H1 (cell line): ENCODE measurements around the gene SEMA3E. TPM values are rescaled to one million over a fixed set of nuclear protein-coding genes. Genes with fewer than 3 reads are reported as not detected.
A peak's percentile ranks its signal among the peaks of the same experiment; 100 is the strongest.

Experiments
- CTCF ChIA-PET: fragments of 300-600 bp; sonication (Branson Sonifier 250); formaldehyde crosslinking; loops from one replicate; lab custom pipeline; 2021; ENCODE audit not compliant: partially characterized antibody; lab: Charles Lee
- POLR2A ChIA-PET: fragments of 300-600 bp; sonication (Branson Sonifier 250); formaldehyde crosslinking; loops from one replicate; lab custom pipeline; 2021; ENCODE audit warnings: inconsistent platforms; ENCODE audit not compliant: partially characterized antibody; lab: Charles Lee
- DNase-seq, 2 experiments: peaks; one replicate each; pipeline versions ENCODE4 v3.0.0 to v3.0.0-alpha.2; 2010 to 2022; ENCODE audit warnings: low spot score in 2 of 2, low read depth in 1 of 2, mixed read lengths in 1 of 2
- FAIRE-seq: peaks from 2 replicates; lab custom pipeline; 2011; peaks lifted over from hg19 to GRCh38; lab: Jason Lieb, UNC
- H2AFZ ChIP-seq: 2 replicates; pipeline ENCODE4 v1.8.1; 2012; ENCODE audit warnings: low read length, inconsistent platforms
- H2AK5ac ChIP-seq: 2 replicates; pipeline ENCODE4 v1.6.1; 2013; ENCODE audit warnings: low read depth, low read length
- H2BK120ac ChIP-seq: replicated peaks from 2 replicates; pipeline ENCODE3; 2013; ENCODE audit warnings: low read depth, low read length, inconsistent platforms
- H2BK12ac ChIP-seq: 2 replicates; pipeline ENCODE4 v1.6.1; 2013; ENCODE audit warnings: low read depth, low read length
- H2BK15ac ChIP-seq: 2 replicates; pipeline ENCODE4 v1.6.1; 2013; ENCODE audit warnings: low read length
- H2BK20ac ChIP-seq: 2 replicates; pipeline ENCODE4 v1.6.1; 2013; ENCODE audit warnings: low read length
- H2BK5ac ChIP-seq: 2 replicates; pipeline ENCODE4 v1.6.1; 2013; ENCODE audit warnings: low read depth, low read length
- H3K14ac ChIP-seq: 2 replicates; pipeline ENCODE4 v1.6.1; 2013; ENCODE audit warnings: inconsistent platforms; ENCODE audit not compliant: insufficient read length
- H3K18ac ChIP-seq: 2 replicates; pipeline ENCODE4 v1.6.1; 2013; ENCODE audit warnings: low read length; ENCODE audit errors: extremely low read depth
- H3K23ac ChIP-seq: 2 replicates; pipeline ENCODE4 v1.6.1; 2013; ENCODE audit warnings: inconsistent platforms; ENCODE audit not compliant: insufficient read length
- H3K23me2 ChIP-seq: 2 replicates; pipeline ENCODE4 v1.6.1; 2013; ENCODE audit warnings: low read depth, low read length
- H3K27ac ChIP-seq: 2 replicates; pipeline ENCODE4 v1.6.1; 2011; ENCODE audit warnings: low read depth, low read length, inconsistent platforms
- H3K27me3 ChIP-seq, 4 experiments: replicated peaks in 1 of 4; 1 replicate in 1 of 4; 2 replicates in 3 of 4; pipeline versions ENCODE4 v1.6.1 to v1.8.1; 2011 to 2013; ENCODE audit warnings: low read length in 3 of 4, mild to moderate bottlenecking in 3 of 4, inconsistent platforms in 2 of 4, mixed read lengths in 2 of 4, moderate library complexity in 1 of 4; ENCODE audit not compliant: control insufficient read depth in 3 of 4, insufficient read depth in 3 of 4; ENCODE audit errors: extremely low read depth in 1 of 4
- H3K36me3 ChIP-seq, 4 experiments: 2 replicates each; pipeline versions ENCODE4 v1.6.1 to v1.8.1; 2011 to 2013; ENCODE audit warnings: mild to moderate bottlenecking in 4 of 4, low read length in 3 of 4, moderate library complexity in 2 of 4, control low read depth in 1 of 4, inconsistent platforms in 1 of 4; ENCODE audit not compliant: insufficient read depth in 4 of 4, control insufficient read depth in 2 of 4
- H3K4ac ChIP-seq: replicated peaks from 2 replicates; pipeline ENCODE3; 2013; ENCODE audit warnings: low read length, low read depth, mixed read lengths, inconsistent platforms; ENCODE audit not compliant: insufficient read length
- H3K4me1 ChIP-seq, 4 experiments: replicated peaks in 1 of 4; 1 replicate in 1 of 4; 2 replicates in 3 of 4; pipeline versions ENCODE4 v1.6.1 to v1.8.1; 2011 to 2013; ENCODE audit warnings: low read length in 3 of 4, inconsistent platforms in 2 of 4, mixed read lengths in 1 of 4; ENCODE audit not compliant: insufficient read depth in 4 of 4, control insufficient read depth in 3 of 4
- H3K4me2 ChIP-seq, 2 experiments: 2 replicates each; pipeline versions ENCODE4 v1.6.1 to v1.8.1; 2011 to 2013; ENCODE audit warnings: low read depth in 2 of 2, low read length in 2 of 2, control low read depth in 1 of 2, inconsistent platforms in 1 of 2, mild to moderate bottlenecking in 1 of 2; ENCODE audit not compliant: insufficient read depth in 1 of 2
- H3K4me3 ChIP-seq, 4 experiments: fragments of 200-600, 300-600 bp in 1 of 4; sonication (generic), shearing (Covaris generic), sonication (Bioruptor Twin) in 1 of 4; 2 replicates each; pipeline versions ENCODE4 v1.5.1 to v1.8.1; 2011 to 2016; ENCODE audit warnings: low read length in 4 of 4, low read depth in 3 of 4, control low read depth in 2 of 4, inconsistent platforms in 2 of 4, mild to moderate bottlenecking in 2 of 4, mixed read lengths in 1 of 4, moderate library complexity in 1 of 4; ENCODE audit not compliant: insufficient read depth in 2 of 4; ENCODE audit errors: extremely low read depth in 1 of 4
- H3K56ac ChIP-seq: replicated peaks from 2 replicates; pipeline ENCODE3; 2013; ENCODE audit warnings: low read depth, mild to moderate bottlenecking, mixed read lengths, low read length, inconsistent platforms; ENCODE audit not compliant: insufficient read length
- H3K79me1 ChIP-seq: 2 replicates; pipeline ENCODE4 v1.6.1; 2013; ENCODE audit warnings: low read depth, low read length, control low read depth
- H3K79me2 ChIP-seq, 2 experiments: 2 replicates each; pipeline versions ENCODE4 v1.6.1 to v1.8.1; 2012 to 2013; ENCODE audit warnings: low read length in 2 of 2, mild to moderate bottlenecking in 2 of 2, inconsistent platforms in 1 of 2; ENCODE audit not compliant: insufficient read depth in 2 of 2, control insufficient read depth in 1 of 2
- H3K9ac ChIP-seq, 4 experiments: replicated peaks in 1 of 4; 1 replicate in 1 of 4; 2 replicates in 3 of 4; pipeline versions ENCODE4 v1.6.1 to v1.8.1; 2011 to 2013; ENCODE audit warnings: low read depth in 3 of 4, low read length in 3 of 4, control low read depth in 2 of 4, mild to moderate bottlenecking in 2 of 4, moderate library complexity in 2 of 4, inconsistent platforms in 1 of 4; ENCODE audit errors: extremely low read depth in 1 of 4
- H3K9me3 ChIP-seq, 2 experiments: 2 replicates each; pipeline versions ENCODE4 v1.6.1 to v1.8.1; 2012 to 2013; ENCODE audit warnings: mild to moderate bottlenecking in 2 of 2, moderate library complexity in 2 of 2, control low read depth in 1 of 2, inconsistent platforms in 1 of 2, low read depth in 1 of 2, low read length in 1 of 2, mixed read lengths in 1 of 2; ENCODE audit not compliant: insufficient read depth in 2 of 2
- H4K20me1 ChIP-seq, 2 experiments: replicated peaks in 1 of 2; 2 replicates each; pipeline versions ENCODE3 to v1.8.1; 2011 to 2013; ENCODE audit warnings: inconsistent platforms in 2 of 2, low read length in 2 of 2, mild to moderate bottlenecking in 1 of 2; ENCODE audit not compliant: insufficient read depth in 2 of 2, control insufficient read depth in 1 of 2
- H4K5ac ChIP-seq: 2 replicates; pipeline ENCODE4 v1.6.1; 2013; ENCODE audit warnings: low read length, low read depth, mixed read lengths, inconsistent platforms; ENCODE audit not compliant: insufficient read length
- H4K8ac ChIP-seq: 2 replicates; pipeline ENCODE4 v1.8.0; 2013; ENCODE audit warnings: mild to moderate bottlenecking, moderate library complexity, low read length, inconsistent platforms; ENCODE audit not compliant: insufficient read depth; ENCODE audit errors: extremely low read depth
- H4K91ac ChIP-seq: replicated peaks from 2 replicates; pipeline ENCODE3; 2013; ENCODE audit warnings: low read length, mixed read lengths, inconsistent platforms; ENCODE audit not compliant: insufficient read length
- RAD21 ChIP-seq, 2 experiments: IDR thresholded peaks in 1 of 2; conservative IDR thresholded peaks in 1 of 2; 2 replicates each; pipeline ENCODE4 v1.6.1; 2011; ENCODE audit warnings: low read depth in 2 of 2, low read length in 2 of 2, improper control_type of control experiment in 1 of 2, inconsistent platforms in 1 of 2, mild to moderate bottlenecking in 1 of 2, moderate library complexity in 1 of 2
- SIN3A ChIP-seq, 2 experiments: IDR thresholded peaks in 1 of 2; conservative IDR thresholded peaks in 1 of 2; 2 replicates each; pipeline ENCODE4 v1.6.1; 2011 to 2012; ENCODE audit warnings: low read length in 2 of 2, improper control_type of control experiment in 1 of 2, low read depth in 1 of 2, mild to moderate bottlenecking in 1 of 2
- WGBS, 2 experiments: shearing (Covaris generic) in 1 of 2; methylation state at CpG; one replicate each; pipeline versions ENCODE4 v1.1.6 to v1.1.7; 2013 to 2015; ENCODE audit warnings: low lambda C conversion rate in 2 of 2, mixed read lengths in 2 of 2, inconsistent platforms in 1 of 2, low coverage in 1 of 2, missing lambda C conversion rate in 1 of 2; ENCODE audit not compliant: insufficient replicate concordance in 2 of 2, insufficient coverage in 1 of 2, insufficient read length in 1 of 2; ENCODE audit errors: extremely low coverage in 1 of 2, missing lambda C conversion rate in 1 of 2; 5-methylcytosine and 5-hydroxymethylcytosine counted together
- polyA plus RNA-seq, 7 experiments: library from polyadenylated mRNA; depleted of rRNA in 3 of 7; stranded (reverse) in 5 of 7; unstranded in 2 of 7; fragments of >200 nt in 5 of 7; fragments of 200-250 nt in 2 of 7; gene quantifications; 1 replicate in 5 of 7; 2 replicates in 1 of 7; 4 replicates in 1 of 7; pipeline versions ENCODE4 v1.2.1 to v1.2.3, GENCODE V29; 2011 to 2013; ENCODE audit warnings: missing spikeins in 2 of 7, mixed read lengths in 2 of 7
- total RNA-seq: library from RNA; stranded (reverse); fragmentation: NEBNext Ultra II Directional; extraction: Animal tissue kit (Norgen Biotek cat#: 25700); gene quantifications from 2 replicates; pipeline ENCODE4 v1.2.1, GENCODE V29; 2021

SEMA3E gene
- total and polyA plus RNA-seq, 2 of the 8 experiments (the other 6 are each of a cell fraction or from before 2014, with no cell fraction given), result 0.93 to 0.94 TPM

DNA sequence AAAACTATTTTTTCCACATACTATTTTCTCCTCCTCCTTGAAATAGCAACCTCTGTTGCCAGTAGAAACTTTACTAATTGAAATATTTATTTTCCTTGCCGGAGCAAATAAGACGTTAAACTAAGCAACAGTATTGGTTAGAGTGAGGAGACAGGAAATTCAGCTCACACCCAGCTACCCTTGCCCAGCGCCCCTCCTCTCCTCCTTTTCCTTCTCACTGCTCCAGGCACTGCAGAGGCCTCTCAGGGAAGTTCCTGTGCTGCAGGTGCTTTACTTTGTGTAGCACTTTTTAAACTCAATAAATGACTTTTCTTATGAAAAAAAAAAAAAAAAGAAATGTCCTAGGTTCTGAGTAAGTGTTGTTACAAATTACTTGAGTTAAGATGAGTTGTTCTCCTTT, 134.0 kb downstream of the SEMA3E start:
- no peak overlapping the region for H3K23ac ChIP-seq
- no peak overlapping the region for H3K56ac ChIP-seq
- H3K4ac ChIP-seq, result no peak overlapping the region
- no peaks in the 10 kb centered on the region for H3K23me2 ChIP-seq
- H4K91ac ChIP-seq, result no peak overlapping the region
- 47% methylated on average over 3 of the region's 3 CpGs; no CpG with 5 or more reads in 1 of the 2 experiments for WGBS, 2 experiments
- DNase-seq (peak in 1 of 2 experiments; percentile 21), FAIRE-seq (no peak)
- H3K14ac ChIP-seq, result no peak overlapping the region
- H2AK5ac ChIP-seq, result no peak overlapping the region
- no peaks in the 10 kb centered on the region for H3K9me3 ChIP-seq
- no peak overlapping the region for H3K4me2 ChIP-seq
- H3K4me1 ChIP-seq, result peaks cover 0 to 5% (median 1%) of the 10 kb centered on the region in 4 experiments; a peak in 3 of 7 replicates
- H3K79me1 ChIP-seq, result no peaks in the 10 kb centered on the region
- no peak overlapping the region for H2BK120ac ChIP-seq
- H2BK12ac ChIP-seq, result no peak overlapping the region
- H2AFZ ChIP-seq, result no peak overlapping the region
- no peak overlapping the region for H3K4me3 ChIP-seq
- no peak overlapping the region for H3K27ac ChIP-seq
- no peak overlapping the region for H4K8ac ChIP-seq
- ChIA-PET CTCF (interaction anchor here (0.6 to 3.1 kb wide), 18 partner anchors 8 to 252 kb away, joined by 3 to 18 read pairs (median 3); no protein-coding TSS in a partner anchor), POLR2A (interaction anchor here (1.2 kb wide), 1 partner anchor 87 kb away, joined by 3 read pairs; no protein-coding TSS in a partner anchor)
- no peak overlapping the region for H2BK15ac ChIP-seq
- H3K79me2 ChIP-seq, result no peaks in the 10 kb centered on the region
- H3K27me3 ChIP-seq, result no peaks in the 10 kb centered on the region
- no peak overlapping the region for H4K5ac ChIP-seq
- TF ChIP-seq RAD21 (IDR thresholded peaks at IDR 0.05 in 1 of 2, conservative IDR thresholded peaks at IDR 0.05 in 1 of 2; ENCODE audit: low read depth in 2 of 2, low read length in 2 of 2), result peak in 1 of 2 experiments; percentile 14; a peak in 1 of 4 replicates
- TF ChIP-seq SIN3A (conservative IDR thresholded peaks at IDR 0.05 in 1 of 2, IDR thresholded peaks at IDR 0.05 in 1 of 2; ENCODE audit: low read depth in 1 of 2, low read length in 2 of 2), result no peak
- TF ChIP-seq, all 59 proteins: peak for 1
- no peak overlapping the region for H3K18ac ChIP-seq
- no peaks in the 10 kb centered on the region for H4K20me1 ChIP-seq
- no peaks in the 10 kb centered on the region for H3K36me3 ChIP-seq
- no peak overlapping the region for H2BK5ac ChIP-seq
- no peak overlapping the region for H2BK20ac ChIP-seq
- H3K9ac ChIP-seq, result no peak overlapping the region
